Breast epithelium (tissue), 4 donors: ENCODE data around the gene FMOD. TPM values are rescaled to one million over a fixed set of nuclear protein-coding genes. Genes with fewer than 3 reads are reported as not detected.
A peak's percentile ranks its signal among the peaks of the same experiment; 100 is the strongest.
"Not testable (repeated sequence)": the region's sequence is repeated elsewhere in the genome, so short reads cannot be mapped to it uniquely, and the experiment has no call there.

ENCODE experiments used
- DNase-seq, 2 donors: peaks; one replicate each; pipeline ENCODE4 v3.0.0-alpha.2; 2019; ENCODE audit warnings: low spot score in 2 of 2
- H3K27ac ChIP-seq, 2 donors: fragments of 200-600 bp; sonication (generic) in 1 of 2; one replicate each; pipeline ENCODE4 v1.5.1; 2016 to 2019; ENCODE audit warnings: mild to moderate bottlenecking in 1 of 2
- H3K27me3 ChIP-seq, 2 donors: fragments of 200-600 bp; sonication (generic) in 1 of 2; one replicate each; pipeline versions ENCODE4 v1.5.1 to v1.6.0; 2017 to 2019; ENCODE audit warnings: control low read depth in 1 of 2, mild to moderate bottlenecking in 1 of 2
- H3K36me3 ChIP-seq: fragments of 200-600 bp; one replicate; pipeline ENCODE4 v1.5.1; 2019
- H3K4me1 ChIP-seq, 2 donors: fragments of 200-600 bp; sonication (generic); one replicate each; pipeline ENCODE4 v1.5.1; 2016 to 2019; ENCODE audit warnings: control low read depth in 1 of 2
- H3K4me3 ChIP-seq, 3 donors: fragments of 200-600 bp; sonication (generic); 1 replicate in 2 of 3; 2 replicates in 1 of 3; pipeline ENCODE4 v1.5.1; 2016 to 2019; ENCODE audit warnings: mild to moderate bottlenecking in 3 of 3, moderate library complexity in 2 of 3
- H3K9me3 ChIP-seq, 2 donors: fragments of 200-600 bp; sonication (generic) in 1 of 2; one replicate each; pipeline ENCODE4 v1.5.1; 2016 to 2019; ENCODE audit warnings: control low read depth in 1 of 2
- CTCF ChIP-seq, 3 donors: fragments of 450-650 bp; IDR thresholded peaks; one replicate each; pipeline ENCODE4 v1.5.1; 2016 to 2017; ENCODE audit warnings: antibody characterized with exemption in 3 of 3, mild to moderate bottlenecking in 3 of 3, moderate library complexity in 3 of 3
- POLR2A ChIP-seq: fragments of 450-650 bp; IDR thresholded peaks from one replicate; pipeline ENCODE4 v1.6.1; 2016; ENCODE audit warnings: antibody characterized with exemption, mild to moderate bottlenecking, moderate library complexity
- POLR2AphosphoS5 ChIP-seq, 3 donors: sonication (generic); formaldehyde crosslinking; IDR thresholded peaks; one replicate each; pipeline ENCODE4 v1.6.1; 2017; ENCODE audit warnings: antibody characterized with exemption in 3 of 3
- intact Hi-C: fragments of 100-400 bp; cut with DNase I; formaldehyde crosslinking; loops from one replicate; pipeline ENCODE4 v1.15.1; 2023; ENCODE audit warnings: low total_unique reads
- total RNA-seq, 3 donors: library from RNA; depleted of rRNA; stranded (reverse); fragments of >200 nt; gene quantifications; one replicate each; pipeline ENCODE4 v1.1.0, GENCODE V29; 2016

Gene FMOD
- total RNA-seq, 3 donors from 2014 or later, result 79.6 to 132 (median 92.4) TPM

GRCh38 chr1:203304391-203304918, 46.5 kb downstream of the FMOD start:
- TF ChIP-seq POLR2A, result no peak
- no peak for TF ChIP-seq POLR2AphosphoS5 (IDR thresholded peaks at IDR 0.05)
- no peak for TF ChIP-seq CTCF (IDR thresholded peaks at IDR 0.05)
- H3K36me3 ChIP-seq, result no peaks in the 10 kb centered on the region
- no peaks in the 10 kb centered on the region for H3K9me3 ChIP-seq
- H3K27ac ChIP-seq, result peak overlapping the region; percentile 91 to 98
- DNase-seq, result no peak
- peak overlapping the region; percentile 73 to 100 (median 85) for H3K4me3 ChIP-seq
- intact Hi-C loops, result no loop called here
- peaks cover 0 to 16% of the 10 kb centered on the region in 2 donors for H3K4me1 ChIP-seq
- no peaks in the 10 kb centered on the region for H3K27me3 ChIP-seq

- peaks cover 0 to 2% of the 10 kb centered on the region in 2 donors for H3K4me1 ChIP-seq
- H3K27ac ChIP-seq, result peak overlapping the region in 1 of 2 donors; percentile 19
- H3K4me3 ChIP-seq, result no peak overlapping the region
- TF ChIP-seq POLR2A (no peak), CTCF (IDR thresholded peaks at IDR 0.05) (no peak)
- intact Hi-C loops, result no loop called here
- no peaks in the 10 kb centered on the region for H3K9me3 ChIP-seq
- no peak for DNase-seq
- H3K36me3 ChIP-seq, result no peaks in the 10 kb centered on the region
- no peaks in the 10 kb centered on the region for H3K27me3 ChIP-seq
These were observed 48.0 kb downstream of the FMOD start for GRCh38 chr1:203302894-203303293.

- TF ChIP-seq CTCF (IDR thresholded peaks at IDR 0.05), result no peak
- no peak for TF ChIP-seq POLR2A
- H3K27ac ChIP-seq, result no peak overlapping the region
- DNase-seq, result no peak
- H3K4me1 ChIP-seq, result no peaks in the 10 kb centered on the region
- intact Hi-C loops, result no loop called here
- H3K36me3 ChIP-seq, result no peaks in the 10 kb centered on the region
- H3K27me3 ChIP-seq, result no peaks in the 10 kb centered on the region
- H3K4me3 ChIP-seq, result no peak overlapping the region
- H3K9me3 ChIP-seq, result no peaks in the 10 kb centered on the region
These were observed 48.5 kb downstream of the FMOD start for GRCh38 chr1:203302456-203302855.

- TF ChIP-seq POLR2A (no peak), CTCF (IDR thresholded peaks at IDR 0.05) (no peak), POLR2AphosphoS5 (IDR thresholded peaks at IDR 0.05) (no peak)
These were observed 49.6 kb downstream of the FMOD start for GRCh38 chr1:203301331-203301668.

GRCh38 chr1:203300441-203301330, 50.2 kb downstream of the FMOD start:
- Histone ChIP-seq H3K36me3 (no peaks in the 10 kb centered on the region), H3K4me1 (no peaks in the 10 kb centered on the region), H3K9me3 (no peaks in the 10 kb centered on the region), H3K27me3 (no peaks in the 10 kb centered on the region), H3K4me3 (no peak overlapping the region), H3K27ac (peak overlapping the region; percentile 19 to 64)
- no peak for DNase-seq
- TF ChIP-seq CTCF (IDR thresholded peaks at IDR 0.05), result no peak
- intact Hi-C loops, result no loop called here

More at GRCh38 chr1:203301331-203301668, 49.6 kb downstream of the FMOD start:
- Histone ChIP-seq H3K9me3 (no peaks in the 10 kb centered on the region), H3K36me3 (no peaks in the 10 kb centered on the region), H3K4me1 (no peaks in the 10 kb centered on the region), H3K27me3 (no peaks in the 10 kb centered on the region), H3K4me3 (no peak overlapping the region), H3K27ac (peak overlapping the region; percentile 19 to 64)
- intact Hi-C loops, result no loop called here
- DNase-seq, result no peak

GRCh38 chr1:203299719-203300429, 51.0 kb downstream of the FMOD start:
- H3K36me3 ChIP-seq, DNase-seq, H3K27me3 ChIP-seq, H3K9me3 ChIP-seq, intact Hi-C loops, H3K4me1 ChIP-seq, H3K27ac ChIP-seq, H3K4me3 ChIP-seq: not testable (repeated sequence)
